NCI-H526 (cell line): ENCODE results near the gene MESP1.

ENCODE experiments used
- DNase-seq, 2 experiments: peaks; one replicate each; lab custom pipeline; 2025; lab: John Stamatoyannopoulos, UW

MESP1 gene

GRCh38 chr15:89723031-89723430 lies 28.0 kb downstream of the MESP1 start:
- DNase-seq: no peak

GRCh38 chr15:89714775-89715174 lies 36.3 kb downstream of the MESP1 start:
- no peak for DNase-seq

GRCh38 chr15:89707577-89707976 lies 43.5 kb downstream of the MESP1 start:
- no peak for DNase-seq

- DNase-seq: no peak
Measured at GRCh38 chr15:89704411-89704810, 46.6 kb downstream of the MESP1 start.
